H1 (cell line): ENCODE measurements around the gene HJURP. TPM values are rescaled to one million over a fixed set of nuclear protein-coding genes. Genes with fewer than 3 reads are reported as not detected.

Experiments
- CTCF ChIA-PET: fragments of 300-600 bp; sonication (Branson Sonifier 250); formaldehyde crosslinking; loops from one replicate; lab custom pipeline; 2021; ENCODE audit not compliant: partially characterized antibody; lab: Charles Lee
- POLR2A ChIA-PET: fragments of 300-600 bp; sonication (Branson Sonifier 250); formaldehyde crosslinking; loops from one replicate; lab custom pipeline; 2021; ENCODE audit warnings: inconsistent platforms; ENCODE audit not compliant: partially characterized antibody; lab: Charles Lee
- DNase-seq, 2 experiments: peaks; one replicate each; pipeline versions ENCODE4 v3.0.0 to v3.0.0-alpha.2; 2010 to 2022; ENCODE audit warnings: low spot score in 2 of 2, low read depth in 1 of 2, mixed read lengths in 1 of 2
- FAIRE-seq: peaks from 2 replicates; lab custom pipeline; 2011; peaks lifted over from hg19 to GRCh38; lab: Jason Lieb, UNC
- H2AFZ ChIP-seq: 2 replicates; pipeline ENCODE4 v1.8.1; 2012; ENCODE audit warnings: low read length, inconsistent platforms
- H2AK5ac ChIP-seq: 2 replicates; pipeline ENCODE4 v1.6.1; 2013; ENCODE audit warnings: low read depth, low read length
- H2BK120ac ChIP-seq: replicated peaks from 2 replicates; pipeline ENCODE3; 2013; ENCODE audit warnings: low read depth, low read length, inconsistent platforms
- H2BK12ac ChIP-seq: 2 replicates; pipeline ENCODE4 v1.6.1; 2013; ENCODE audit warnings: low read depth, low read length
- H2BK15ac ChIP-seq: 2 replicates; pipeline ENCODE4 v1.6.1; 2013; ENCODE audit warnings: low read length
- H2BK20ac ChIP-seq: 2 replicates; pipeline ENCODE4 v1.6.1; 2013; ENCODE audit warnings: low read length
- H2BK5ac ChIP-seq: 2 replicates; pipeline ENCODE4 v1.6.1; 2013; ENCODE audit warnings: low read depth, low read length
- H3K14ac ChIP-seq: 2 replicates; pipeline ENCODE4 v1.6.1; 2013; ENCODE audit warnings: inconsistent platforms; ENCODE audit not compliant: insufficient read length
- H3K18ac ChIP-seq: 2 replicates; pipeline ENCODE4 v1.6.1; 2013; ENCODE audit warnings: low read length; ENCODE audit errors: extremely low read depth
- H3K23ac ChIP-seq: 2 replicates; pipeline ENCODE4 v1.6.1; 2013; ENCODE audit warnings: inconsistent platforms; ENCODE audit not compliant: insufficient read length
- H3K23me2 ChIP-seq: 2 replicates; pipeline ENCODE4 v1.6.1; 2013; ENCODE audit warnings: low read depth, low read length
- H3K27ac ChIP-seq: 2 replicates; pipeline ENCODE4 v1.6.1; 2011; ENCODE audit warnings: low read depth, low read length, inconsistent platforms
- H3K27me3 ChIP-seq, 4 experiments: replicated peaks in 1 of 4; 1 replicate in 1 of 4; 2 replicates in 3 of 4; pipeline versions ENCODE4 v1.6.1 to v1.8.1; 2011 to 2013; ENCODE audit warnings: low read length in 3 of 4, mild to moderate bottlenecking in 3 of 4, inconsistent platforms in 2 of 4, mixed read lengths in 2 of 4, moderate library complexity in 1 of 4; ENCODE audit not compliant: control insufficient read depth in 3 of 4, insufficient read depth in 3 of 4; ENCODE audit errors: extremely low read depth in 1 of 4
- H3K36me3 ChIP-seq, 4 experiments: 2 replicates each; pipeline versions ENCODE4 v1.6.1 to v1.8.1; 2011 to 2013; ENCODE audit warnings: mild to moderate bottlenecking in 4 of 4, low read length in 3 of 4, moderate library complexity in 2 of 4, control low read depth in 1 of 4, inconsistent platforms in 1 of 4; ENCODE audit not compliant: insufficient read depth in 4 of 4, control insufficient read depth in 2 of 4
- H3K4ac ChIP-seq: replicated peaks from 2 replicates; pipeline ENCODE3; 2013; ENCODE audit warnings: low read length, low read depth, mixed read lengths, inconsistent platforms; ENCODE audit not compliant: insufficient read length
- H3K4me1 ChIP-seq, 4 experiments: replicated peaks in 1 of 4; 1 replicate in 1 of 4; 2 replicates in 3 of 4; pipeline versions ENCODE4 v1.6.1 to v1.8.1; 2011 to 2013; ENCODE audit warnings: low read length in 3 of 4, inconsistent platforms in 2 of 4, mixed read lengths in 1 of 4; ENCODE audit not compliant: insufficient read depth in 4 of 4, control insufficient read depth in 3 of 4
- H3K4me2 ChIP-seq, 2 experiments: 2 replicates each; pipeline versions ENCODE4 v1.6.1 to v1.8.1; 2011 to 2013; ENCODE audit warnings: low read depth in 2 of 2, low read length in 2 of 2, control low read depth in 1 of 2, inconsistent platforms in 1 of 2, mild to moderate bottlenecking in 1 of 2; ENCODE audit not compliant: insufficient read depth in 1 of 2
- H3K4me3 ChIP-seq, 4 experiments: fragments of 200-600, 300-600 bp in 1 of 4; sonication (generic), shearing (Covaris generic), sonication (Bioruptor Twin) in 1 of 4; 2 replicates each; pipeline versions ENCODE4 v1.5.1 to v1.8.1; 2011 to 2016; ENCODE audit warnings: low read length in 4 of 4, low read depth in 3 of 4, control low read depth in 2 of 4, inconsistent platforms in 2 of 4, mild to moderate bottlenecking in 2 of 4, mixed read lengths in 1 of 4, moderate library complexity in 1 of 4; ENCODE audit not compliant: insufficient read depth in 2 of 4; ENCODE audit errors: extremely low read depth in 1 of 4
- H3K56ac ChIP-seq: replicated peaks from 2 replicates; pipeline ENCODE3; 2013; ENCODE audit warnings: low read depth, mild to moderate bottlenecking, mixed read lengths, low read length, inconsistent platforms; ENCODE audit not compliant: insufficient read length
- H3K79me1 ChIP-seq: 2 replicates; pipeline ENCODE4 v1.6.1; 2013; ENCODE audit warnings: low read depth, low read length, control low read depth
- H3K79me2 ChIP-seq, 2 experiments: 2 replicates each; pipeline versions ENCODE4 v1.6.1 to v1.8.1; 2012 to 2013; ENCODE audit warnings: low read length in 2 of 2, mild to moderate bottlenecking in 2 of 2, inconsistent platforms in 1 of 2; ENCODE audit not compliant: insufficient read depth in 2 of 2, control insufficient read depth in 1 of 2
- H3K9ac ChIP-seq, 4 experiments: replicated peaks in 1 of 4; 1 replicate in 1 of 4; 2 replicates in 3 of 4; pipeline versions ENCODE4 v1.6.1 to v1.8.1; 2011 to 2013; ENCODE audit warnings: low read depth in 3 of 4, low read length in 3 of 4, control low read depth in 2 of 4, mild to moderate bottlenecking in 2 of 4, moderate library complexity in 2 of 4, inconsistent platforms in 1 of 4; ENCODE audit errors: extremely low read depth in 1 of 4
- H3K9me3 ChIP-seq, 2 experiments: 2 replicates each; pipeline versions ENCODE4 v1.6.1 to v1.8.1; 2012 to 2013; ENCODE audit warnings: mild to moderate bottlenecking in 2 of 2, moderate library complexity in 2 of 2, control low read depth in 1 of 2, inconsistent platforms in 1 of 2, low read depth in 1 of 2, low read length in 1 of 2, mixed read lengths in 1 of 2; ENCODE audit not compliant: insufficient read depth in 2 of 2
- H4K20me1 ChIP-seq, 2 experiments: replicated peaks in 1 of 2; 2 replicates each; pipeline versions ENCODE3 to v1.8.1; 2011 to 2013; ENCODE audit warnings: inconsistent platforms in 2 of 2, low read length in 2 of 2, mild to moderate bottlenecking in 1 of 2; ENCODE audit not compliant: insufficient read depth in 2 of 2, control insufficient read depth in 1 of 2
- H4K5ac ChIP-seq: 2 replicates; pipeline ENCODE4 v1.6.1; 2013; ENCODE audit warnings: low read length, low read depth, mixed read lengths, inconsistent platforms; ENCODE audit not compliant: insufficient read length
- H4K8ac ChIP-seq: 2 replicates; pipeline ENCODE4 v1.8.0; 2013; ENCODE audit warnings: mild to moderate bottlenecking, moderate library complexity, low read length, inconsistent platforms; ENCODE audit not compliant: insufficient read depth; ENCODE audit errors: extremely low read depth
- H4K91ac ChIP-seq: replicated peaks from 2 replicates; pipeline ENCODE3; 2013; ENCODE audit warnings: low read length, mixed read lengths, inconsistent platforms; ENCODE audit not compliant: insufficient read length
- BRCA1 ChIP-seq: IDR thresholded peaks from 2 replicates; pipeline ENCODE4 v1.6.1; 2012; ENCODE audit warnings: low read depth, low read length, improper control_type of control experiment
- FOSL1 ChIP-seq: IDR thresholded peaks from 2 replicates; pipeline ENCODE4 v1.6.1; 2011; ENCODE audit warnings: mild to moderate bottlenecking, low read depth, low read length, moderate library complexity; ENCODE audit not compliant: insufficient read depth
- SRF ChIP-seq: IDR thresholded peaks from 2 replicates; pipeline ENCODE4 v1.6.1; 2011; ENCODE audit warnings: mild to moderate bottlenecking, low read depth, low read length, moderate library complexity
- WGBS, 2 experiments: shearing (Covaris generic) in 1 of 2; methylation state at CpG; one replicate each; pipeline versions ENCODE4 v1.1.6 to v1.1.7; 2013 to 2015; ENCODE audit warnings: low lambda C conversion rate in 2 of 2, mixed read lengths in 2 of 2, inconsistent platforms in 1 of 2, low coverage in 1 of 2, missing lambda C conversion rate in 1 of 2; ENCODE audit not compliant: insufficient replicate concordance in 2 of 2, insufficient coverage in 1 of 2, insufficient read length in 1 of 2; ENCODE audit errors: extremely low coverage in 1 of 2, missing lambda C conversion rate in 1 of 2; 5-methylcytosine and 5-hydroxymethylcytosine counted together
- polyA plus RNA-seq, 7 experiments: library from polyadenylated mRNA; depleted of rRNA in 3 of 7; stranded (reverse) in 5 of 7; unstranded in 2 of 7; fragments of >200 nt in 5 of 7; fragments of 200-250 nt in 2 of 7; gene quantifications; 1 replicate in 5 of 7; 2 replicates in 1 of 7; 4 replicates in 1 of 7; pipeline versions ENCODE4 v1.2.1 to v1.2.3, GENCODE V29; 2011 to 2013; ENCODE audit warnings: missing spikeins in 2 of 7, mixed read lengths in 2 of 7
- total RNA-seq: library from RNA; stranded (reverse); fragmentation: NEBNext Ultra II Directional; extraction: Animal tissue kit (Norgen Biotek cat#: 25700); gene quantifications from 2 replicates; pipeline ENCODE4 v1.2.1, GENCODE V29; 2021
- TF ChIP-seq, protein P1 (sequence below): IDR thresholded peaks from 2 replicates; pipeline ENCODE4 v1.6.1; 2011; ENCODE audit warnings: low read length, improper control_type of control experiment

HJURP gene
- total and polyA plus RNA-seq, 2 of the 8 experiments (the other 6 are each of a cell fraction or from before 2014, with no cell fraction given) = 49.3 to 60.5 TPM

DNA sequence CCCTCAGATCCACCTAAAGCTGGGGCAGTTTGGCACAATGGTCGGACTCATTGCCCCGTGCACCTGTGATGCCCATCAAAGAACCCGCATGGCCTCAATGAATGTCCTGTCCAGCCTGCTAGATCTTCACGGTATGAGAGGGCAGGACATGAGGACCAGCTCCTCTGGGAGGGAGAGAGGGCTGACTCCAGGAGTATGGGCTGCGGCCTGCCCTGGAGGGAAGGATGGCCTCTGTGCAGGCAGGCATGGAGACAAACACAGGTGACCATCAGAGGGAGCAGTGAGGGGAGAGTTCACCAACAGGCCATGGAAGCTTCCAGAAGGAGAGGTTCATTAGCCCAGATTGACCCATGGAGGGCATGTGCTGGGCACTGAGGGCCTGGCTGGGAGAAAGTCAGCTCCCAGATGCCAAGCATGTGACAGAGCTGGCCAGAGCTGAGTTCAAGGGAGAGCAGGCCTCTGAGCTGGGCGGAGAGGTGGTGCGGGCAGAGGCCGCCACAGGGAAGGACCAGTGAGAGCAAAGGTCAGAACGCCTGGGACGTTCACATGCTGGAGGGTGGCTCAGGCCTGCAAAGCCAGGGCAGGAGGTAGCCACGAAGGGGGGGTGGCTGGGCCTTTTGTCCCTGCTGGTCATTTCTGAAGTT, 36.2 kb downstream of the HJURP start:
- H2BK120ac ChIP-seq = no peak overlapping the region
- H3K56ac ChIP-seq = no peak overlapping the region
- no peak overlapping the region for H2AFZ ChIP-seq
- FAIRE-seq (no peak), DNase-seq (no peak)
- no peak for TF ChIP-seq BRCA1
- no peak for TF ChIP-seq FOSL1
- TF ChIP-seq, protein P1, sequence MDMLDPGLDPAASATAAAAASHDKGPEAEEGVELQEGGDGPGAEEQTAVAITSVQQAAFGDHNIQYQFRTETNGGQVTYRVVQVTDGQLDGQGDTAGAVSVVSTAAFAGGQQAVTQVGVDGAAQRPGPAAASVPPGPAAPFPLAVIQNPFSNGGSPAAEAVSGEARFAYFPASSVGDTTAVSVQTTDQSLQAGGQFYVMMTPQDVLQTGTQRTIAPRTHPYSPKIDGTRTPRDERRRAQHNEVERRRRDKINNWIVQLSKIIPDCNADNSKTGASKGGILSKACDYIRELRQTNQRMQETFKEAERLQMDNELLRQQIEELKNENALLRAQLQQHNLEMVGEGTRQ = no peak
- no peak for TF ChIP-seq SRF
- H4K91ac ChIP-seq = no peak overlapping the region
- H3K4me3 ChIP-seq = no peak overlapping the region
- no peak overlapping the region for H3K14ac ChIP-seq
- no peak overlapping the region for H2BK20ac ChIP-seq
- H3K23me2 ChIP-seq = no peaks in the 10 kb centered on the region
- H3K4me2 ChIP-seq = no peak overlapping the region
- H3K79me1 ChIP-seq = no peaks in the 10 kb centered on the region
- H2BK15ac ChIP-seq = no peak overlapping the region
- H4K8ac ChIP-seq = peak overlapping the region; percentile 2; the same call in 1 of the 2 replicates
- H2BK5ac ChIP-seq = no peak overlapping the region
- WGBS, 2 experiments = 93% methylated on average over 11 of the region's 11 CpGs; no CpG with 5 or more reads in 1 of the 2 experiments
- no peaks in the 10 kb centered on the region for H3K4me1 ChIP-seq
- H3K27ac ChIP-seq = no peak overlapping the region
- H3K23ac ChIP-seq = no peak overlapping the region
- no peak overlapping the region for H3K9ac ChIP-seq
- H4K20me1 ChIP-seq = no peaks in the 10 kb centered on the region
- no peak overlapping the region for H3K18ac ChIP-seq
- H3K36me3 ChIP-seq = no peaks in the 10 kb centered on the region
- no peaks in the 10 kb centered on the region for H3K9me3 ChIP-seq
- H3K27me3 ChIP-seq = no peaks in the 10 kb centered on the region
- POLR2A ChIA-PET = no interaction called here
- H3K79me2 ChIP-seq = no peaks in the 10 kb centered on the region
- no peak overlapping the region for H2BK12ac ChIP-seq
- H4K5ac ChIP-seq = no peak overlapping the region
- no peak overlapping the region for H3K4ac ChIP-seq
- H2AK5ac ChIP-seq = no peak overlapping the region
- CTCF ChIA-PET = interaction anchor here (2.6 kb wide), 1 partner anchor 14 kb away, joined by 11 read pairs; no protein-coding TSS in a partner anchor
